ENCODE results near the gene OGFR. TPM values are rescaled to one million over a fixed set of nuclear protein-coding genes. Genes with fewer than 3 reads are reported as not detected.

Gene OGFR
- polyA plus RNA-seq, 3 donors: 47.8 to 114 (median 79.3) TPM

- no peaks in the 10 kb centered on the region for H3K36me3 Mint-ChIP-seq
- no peak overlapping the region for H2AFZ ChIP-seq (ENCODE audit: insufficient read depth, low read depth, low read length, poor library complexity, severe bottlenecking)
- 91% methylated on average over 17 of the region's 22 CpGs for WGBS (ENCODE audit: insufficient coverage)
- peaks cover 2 to 6% (median 4%) of the 10 kb centered on the region in 3 donors for H3K27me3 Mint-ChIP-seq (ENCODE audit: low read depth in 3 of 3)
- no peak overlapping the region for H3K4me3 ChIP-seq (replicated peaks in 1 of 3; ENCODE audit: low read depth in 2 of 3, low read length in 3 of 3)
- H3K9me3 ChIP-seq (replicated peaks in 1 of 2; ENCODE audit: control insufficient read depth in 1 of 2, insufficient read depth in 1 of 2, low read length in 2 of 2): no peaks in the 10 kb centered on the region
- H3K4me3 Mint-ChIP-seq: no peak overlapping the region
- H3K9ac ChIP-seq (ENCODE audit: insufficient read depth, low read length, poor library complexity, severe bottlenecking): no peak overlapping the region
- no peaks in the 10 kb centered on the region for H3K27me3 ChIP-seq (ENCODE audit: control insufficient read depth in 2 of 2, insufficient read depth in 2 of 2, low read length in 2 of 2)
- intact Hi-C loops (cut with micrococcal nuclease): no loop called here
- TF ChIP-seq CTCF (IDR thresholded peaks at IDR 0.05): no peak
- H3K4me2 ChIP-seq (replicated peaks; ENCODE audit: extremely low read depth, low read length, poor library complexity, severe bottlenecking): no peak overlapping the region
- H3K36me3 ChIP-seq (replicated peaks in 1 of 2; ENCODE audit: control insufficient read depth in 1 of 2, insufficient read depth in 2 of 2, low read length in 2 of 2): no peaks in the 10 kb centered on the region
- no peak overlapping the region for H3K27ac ChIP-seq (ENCODE audit: low read depth in 1 of 2, low read length in 2 of 2)
- no peak overlapping the region for H3K27ac Mint-ChIP-seq
- no peaks in the 10 kb centered on the region for H3K79me2 ChIP-seq (ENCODE audit: insufficient read depth, low read length)
- no peaks in the 10 kb centered on the region for H4K20me1 ChIP-seq (ENCODE audit: insufficient read depth, low read length)
- DNase-seq: no peak
- H3K9me3 Mint-ChIP-seq: no peaks in the 10 kb centered on the region
- peaks cover 8 to 10% of the 10 kb centered on the region in 2 donors for H3K4me1 ChIP-seq (ENCODE audit: control insufficient read depth in 1 of 2, insufficient read depth in 2 of 2, low read length in 2 of 2)
- H3K4me1 Mint-ChIP-seq: peaks cover 2% of the 10 kb centered on the region
These were observed 20.8 kb downstream of the OGFR start for GRCh38 chr20:62825333-62825985.

- peaks cover 8 to 13% of the 10 kb centered on the region in 2 donors for H3K4me1 ChIP-seq (ENCODE audit: control insufficient read depth in 1 of 2, insufficient read depth in 2 of 2, low read length in 2 of 2)
- no peak for DNase-seq
- Mint-ChIP-seq H3K4me1 (peaks cover 2% of the 10 kb centered on the region), H3K27ac (no peak overlapping the region), H3K36me3 (no peaks in the 10 kb centered on the region), H3K9me3 (no peaks in the 10 kb centered on the region), H3K27me3 (ENCODE audit: low read depth in 3 of 3) (peaks cover 2 to 4% (median 4%) of the 10 kb centered on the region in 3 donors), H3K4me3 (no peak overlapping the region)
- H2AFZ ChIP-seq (ENCODE audit: insufficient read depth, low read depth, low read length, poor library complexity, severe bottlenecking): no peak overlapping the region
- no peaks in the 10 kb centered on the region for H4K20me1 ChIP-seq (ENCODE audit: insufficient read depth, low read length)
- H3K36me3 ChIP-seq (replicated peaks in 1 of 2; ENCODE audit: control insufficient read depth in 1 of 2, insufficient read depth in 2 of 2, low read length in 2 of 2): no peaks in the 10 kb centered on the region
- intact Hi-C loops (cut with micrococcal nuclease): no loop called here
- no peak overlapping the region for H3K4me3 ChIP-seq (replicated peaks in 1 of 3; ENCODE audit: low read depth in 2 of 3, low read length in 3 of 3)
- TF ChIP-seq CTCF (IDR thresholded peaks at IDR 0.05): no peak
- no peak overlapping the region for H3K27ac ChIP-seq (ENCODE audit: low read depth in 1 of 2, low read length in 2 of 2)
- no peaks in the 10 kb centered on the region for H3K9me3 ChIP-seq (replicated peaks in 1 of 2; ENCODE audit: control insufficient read depth in 1 of 2, insufficient read depth in 1 of 2, low read length in 2 of 2)
- 89% methylated on average over 25 of the region's 27 CpGs for WGBS (ENCODE audit: insufficient coverage)
- H3K9ac ChIP-seq (ENCODE audit: insufficient read depth, low read length, poor library complexity, severe bottlenecking): no peak overlapping the region
- H3K4me2 ChIP-seq (replicated peaks; ENCODE audit: extremely low read depth, low read length, poor library complexity, severe bottlenecking): no peak overlapping the region
- H3K27me3 ChIP-seq (ENCODE audit: control insufficient read depth in 2 of 2, insufficient read depth in 2 of 2, low read length in 2 of 2): no peaks in the 10 kb centered on the region
- H3K79me2 ChIP-seq (ENCODE audit: insufficient read depth, low read length): no peaks in the 10 kb centered on the region
These were observed 21.5 kb downstream of the OGFR start for GRCh38 chr20:62825986-62826645.
